Measurements from ENCODE around the gene SLC39A2.

SLC39A2 gene

DNA sequence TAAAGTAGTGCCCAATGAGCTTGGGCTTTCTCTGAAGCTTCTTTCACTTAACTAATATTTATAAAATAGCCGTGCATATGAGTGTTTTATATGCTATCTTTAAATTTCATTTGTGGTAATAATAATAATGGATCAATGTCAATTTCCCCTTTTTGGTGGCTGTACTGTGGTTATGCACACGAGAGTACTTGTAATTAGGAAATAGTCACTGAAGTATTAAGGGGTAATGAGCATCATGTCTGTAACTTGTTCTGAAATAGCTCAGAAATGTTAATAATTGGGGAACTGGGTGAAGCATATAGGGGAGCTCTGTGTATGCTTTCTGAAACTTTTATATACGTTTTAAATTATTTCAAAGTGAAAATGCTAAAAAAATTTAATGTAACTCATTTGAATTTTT is 51.5 kb downstream of the SLC39A2 start:
- DNase-seq, result no peak

All from 8988T (cell line).